GM13977 (cell line): ENCODE data around the gene MFN2.

ENCODE experiments used
- DNase-seq: peaks from one replicate; pipeline ENCODE4 v3.0.0; 2012; ENCODE audit warnings: low spot score
- in situ Hi-C: fragments of 300-500 bp; cut with MboI; formaldehyde crosslinking; loops from one replicate; pipeline ENCODE4 v1.12.0; 2022; ENCODE audit warnings: low sequenced_read_pairs, low pct_unique_long_range_greater_than_20kb, mixed read lengths, inconsistent platforms; ENCODE audit not compliant: unreplicated experiment
- TF ChIP-seq, protein P1 (sequence below): IDR thresholded peaks from 2 replicates; pipeline ENCODE4 v1.5.1; 2012; ENCODE audit warnings: mild to moderate bottlenecking, control low read depth; ENCODE audit not compliant: insufficient read depth; ENCODE audit errors: extremely low read depth, missing control alignments

Gene MFN2

DNA sequence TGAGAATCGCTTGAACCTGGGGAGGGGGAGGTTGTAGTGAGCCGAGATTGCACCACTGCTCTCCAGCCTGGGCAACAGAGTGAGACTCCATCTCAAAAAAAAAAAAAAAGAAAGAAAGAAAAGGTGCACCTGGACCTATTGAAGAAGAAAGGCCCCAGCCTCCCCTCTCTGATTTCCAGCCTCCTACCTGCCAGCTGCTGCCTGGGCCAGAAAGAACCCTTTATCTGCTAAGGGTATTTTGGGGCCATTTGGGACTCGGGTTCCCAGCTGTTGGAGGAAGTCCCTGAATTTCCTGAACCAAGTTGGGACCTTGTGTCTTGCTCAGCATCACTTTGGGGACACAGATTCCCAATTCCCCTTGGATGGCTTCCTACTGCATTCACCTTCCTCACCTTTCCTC lies 79.0 kb downstream of the MFN2 start:
- in situ Hi-C loops: no loop called here
- TF ChIP-seq, protein P1, sequence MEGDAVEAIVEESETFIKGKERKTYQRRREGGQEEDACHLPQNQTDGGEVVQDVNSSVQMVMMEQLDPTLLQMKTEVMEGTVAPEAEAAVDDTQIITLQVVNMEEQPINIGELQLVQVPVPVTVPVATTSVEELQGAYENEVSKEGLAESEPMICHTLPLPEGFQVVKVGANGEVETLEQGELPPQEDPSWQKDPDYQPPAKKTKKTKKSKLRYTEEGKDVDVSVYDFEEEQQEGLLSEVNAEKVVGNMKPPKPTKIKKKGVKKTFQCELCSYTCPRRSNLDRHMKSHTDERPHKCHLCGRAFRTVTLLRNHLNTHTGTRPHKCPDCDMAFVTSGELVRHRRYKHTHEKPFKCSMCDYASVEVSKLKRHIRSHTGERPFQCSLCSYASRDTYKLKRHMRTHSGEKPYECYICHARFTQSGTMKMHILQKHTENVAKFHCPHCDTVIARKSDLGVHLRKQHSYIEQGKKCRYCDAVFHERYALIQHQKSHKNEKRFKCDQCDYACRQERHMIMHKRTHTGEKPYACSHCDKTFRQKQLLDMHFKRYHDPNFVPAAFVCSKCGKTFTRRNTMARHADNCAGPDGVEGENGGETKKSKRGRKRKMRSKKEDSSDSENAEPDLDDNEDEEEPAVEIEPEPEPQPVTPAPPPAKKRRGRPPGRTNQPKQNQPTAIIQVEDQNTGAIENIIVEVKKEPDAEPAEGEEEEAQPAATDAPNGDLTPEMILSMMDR: no peak
- DNase-seq: no peak

DNA sequence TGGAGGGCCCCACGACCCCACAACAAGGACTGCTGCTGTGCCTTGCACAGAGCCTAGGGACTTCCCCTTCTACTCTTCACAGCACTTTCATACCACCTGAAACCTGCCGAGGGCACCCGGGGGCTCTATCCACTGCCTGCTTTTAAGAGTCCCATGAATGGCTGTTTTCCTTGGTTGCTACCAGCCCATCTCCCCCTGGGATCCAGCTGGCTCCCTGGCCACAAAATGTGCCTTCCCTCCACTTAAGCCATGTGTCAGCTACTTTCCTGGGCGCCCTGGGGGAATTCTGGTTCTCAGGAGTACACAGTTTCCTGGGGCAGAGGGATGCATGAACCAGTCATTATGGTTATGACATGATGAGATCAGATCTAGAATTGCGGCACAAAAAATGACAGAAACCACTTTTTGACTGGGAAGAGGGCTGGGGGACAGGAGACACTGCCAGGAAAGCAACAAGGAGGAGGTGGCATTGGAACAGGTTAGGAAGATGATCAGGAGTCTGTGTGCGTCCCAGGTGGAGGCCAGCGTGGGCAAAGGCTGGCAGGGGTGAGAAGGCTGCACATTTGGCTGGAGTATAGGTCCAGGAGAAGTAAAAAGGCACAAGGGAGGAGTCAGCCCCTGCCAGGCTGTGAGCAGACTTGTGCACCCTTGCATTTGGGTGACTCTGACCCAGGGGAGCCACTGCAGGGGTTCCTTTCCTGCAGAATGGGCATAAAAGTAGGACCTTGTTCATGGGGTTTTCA lies 79.6 kb downstream of the MFN2 start:
- no peak for DNase-seq
- in situ Hi-C loops: no loop called here
- TF ChIP-seq, protein P1: no peak

DNA sequence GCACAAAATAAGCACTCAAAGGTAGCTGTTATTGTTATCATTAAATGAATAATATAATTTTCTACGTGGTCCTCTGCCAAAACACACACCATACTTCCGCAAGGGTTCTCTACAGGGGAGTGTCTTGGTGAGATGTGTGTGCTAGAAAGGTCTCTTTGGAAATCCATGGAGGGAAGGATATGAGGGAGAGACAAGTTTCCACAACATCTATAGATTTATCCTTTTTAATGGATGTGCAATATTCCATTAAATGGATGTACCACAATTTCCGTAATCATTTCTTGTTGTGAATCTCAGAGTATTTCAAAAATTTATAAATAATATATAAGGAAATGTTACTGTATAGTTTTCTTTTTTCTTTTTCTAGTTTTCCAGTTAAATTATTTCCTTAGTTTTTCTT lies 80.3 kb downstream of the MFN2 start:
- no peak for DNase-seq
- in situ Hi-C loops: no loop called here
- TF ChIP-seq, protein P1: no peak
